HCT116 (cell line): ENCODE results near the gene DNPH1. TPM values are rescaled to one million over a fixed set of nuclear protein-coding genes. Genes with fewer than 3 reads are reported as not detected.

Experiments used
- ATAC-seq: fragments of 200-7000 bp; cut with Tn5 transposase; 2 replicates; pipeline ENCODE4 v1.9.1; 2020; ENCODE audit warnings: mild to moderate bottlenecking, moderate library complexity
- BruUV-seq: library from RNA; stranded (reverse); fragments of 400-500 nt; replicated peaks from 2 replicates; lab custom pipeline; 2021; lab: Mats Ljungman, UMichigan
- CTCF ChIA-PET: fragments of 300-600 bp; sonication (Branson Sonifier 250); formaldehyde crosslinking; loops from one replicate; lab custom pipeline; 2021; ENCODE audit warnings: antibody characterized with exemption; lab: Charles Lee
- POLR2A ChIA-PET: fragments of 300-600, 350-600 bp; sonication (Branson Sonifier 250); formaldehyde crosslinking; loops from one replicate; lab custom pipeline; 2021; ENCODE audit warnings: antibody characterized with exemption; lab: Charles Lee
- RAD21 ChIA-PET, 2 experiments: fragments of 300-600 bp; sonication (Branson Sonifier 250); formaldehyde crosslinking; loops; one replicate each; lab custom pipeline; 2023; ENCODE audit warnings: low total read pairs in 2 of 2; ENCODE audit not compliant: uncharacterized antibody in 2 of 2, unreplicated experiment in 2 of 2, low non-redundant PET in 1 of 2; lab: Charles Lee
- DNase-seq: peaks from one replicate; pipeline ENCODE4 v3.0.0-alpha.2; 2010; ENCODE audit warnings: low read depth, low spot score
- H2AFZ ChIP-seq: fragments of 200-600 bp; shearing (Covaris generic), sonication (generic); 2 replicates; pipeline ENCODE4 v1.6.1; 2017; ENCODE audit warnings: low read depth, mixed run types, mixed read lengths, antibody characterized with exemption, low read length; ENCODE audit not compliant: poor library complexity, severe bottlenecking
- H3K27ac ChIP-seq: 2 replicates; pipeline ENCODE4 v1.5.1; 2012; ENCODE audit warnings: low read depth, low read length
- H3K27me3 ChIP-seq: fragments of 200-600 bp; sonication (generic); 2 replicates; pipeline ENCODE4 v1.6.1; 2016; ENCODE audit warnings: mixed run types, low read length, mixed read lengths; ENCODE audit not compliant: insufficient read depth
- H3K36me3 ChIP-seq, 2 experiments: fragments of 200-500 bp in 1 of 2; fragments of 200-600 bp in 1 of 2; sonication (Bioruptor generic) in 1 of 2; sonication (generic) in 1 of 2; 2 replicates each; pipeline versions ENCODE4 v1.5.1 to v1.6.1; 2014 to 2016; ENCODE audit warnings: low read length in 2 of 2, inconsistent platforms in 1 of 2, mixed read lengths in 1 of 2, mixed run types in 1 of 2; ENCODE audit not compliant: insufficient read depth in 2 of 2, control insufficient read depth in 1 of 2
- H3K4me1 ChIP-seq, 2 experiments: fragments of 200-600 bp in 1 of 2; sonication (generic) in 1 of 2; 2 replicates each; pipeline versions ENCODE4 v1.5.1 to v1.6.1; 2012 to 2017; ENCODE audit warnings: low read length in 2 of 2, inconsistent platforms in 1 of 2, mild to moderate bottlenecking in 1 of 2, mixed read lengths in 1 of 2, mixed run types in 1 of 2, moderate library complexity in 1 of 2; ENCODE audit not compliant: insufficient read depth in 2 of 2, control insufficient read depth in 1 of 2
- H3K4me2 ChIP-seq: fragments of 200-600 bp; sonication (generic); 2 replicates; pipeline ENCODE4 v1.6.1; 2017; ENCODE audit warnings: mixed run types, low read length, mixed read lengths
- H3K4me3 ChIP-seq, 2 experiments: fragments of 200-600 bp in 1 of 2; sonication (generic) in 1 of 2; replicated peaks in 1 of 2; 2 replicates each; pipeline ENCODE4 v1.5.1; 2011 to 2016; ENCODE audit warnings: low read length in 2 of 2, control low read depth in 1 of 2, low read depth in 1 of 2, mild to moderate bottlenecking in 1 of 2, mixed read lengths in 1 of 2, mixed run types in 1 of 2
- H3K79me2 ChIP-seq: fragments of 200-600 bp; sonication (generic); 2 replicates; pipeline ENCODE4 v1.6.1; 2017; ENCODE audit warnings: mild to moderate bottlenecking, mixed run types, low read length, moderate library complexity, mixed read lengths; ENCODE audit not compliant: insufficient read depth
- H3K9ac ChIP-seq: fragments of 200-600 bp; sonication (generic); 2 replicates; pipeline ENCODE4 v1.6.1; 2016; ENCODE audit warnings: low read length, mixed read lengths
- H3K9me2 ChIP-seq: fragments of 200-600 bp; sonication (generic), shearing (Covaris generic); 2 replicates; pipeline ENCODE4 v1.6.1; 2017; ENCODE audit warnings: mixed run types, mild to moderate bottlenecking, moderate library complexity; ENCODE audit not compliant: insufficient read depth
- H3K9me3 ChIP-seq, 2 experiments: fragments of 200-500 bp in 1 of 2; fragments of 200-600 bp in 1 of 2; sonication (Bioruptor generic) in 1 of 2; sonication (generic) in 1 of 2; 2 replicates each; pipeline ENCODE4 v1.6.1; 2014 to 2017; ENCODE audit warnings: low read length in 2 of 2, mixed read lengths in 2 of 2, inconsistent platforms in 1 of 2, low read depth in 1 of 2, mild to moderate bottlenecking in 1 of 2, mixed run types in 1 of 2, moderate library complexity in 1 of 2; ENCODE audit not compliant: control insufficient read depth in 1 of 2, insufficient read depth in 1 of 2
- H4K20me1 ChIP-seq: fragments of 200-600 bp; sonication (generic), shearing (Covaris generic); 2 replicates; pipeline ENCODE4 v1.6.1; 2017; ENCODE audit warnings: mixed run types, mild to moderate bottlenecking, moderate library complexity; ENCODE audit not compliant: insufficient read depth
- EGR1 ChIP-seq: IDR thresholded peaks from 2 replicates; pipeline ENCODE4 v1.6.1; 2012; ENCODE audit warnings: low read depth
- ELF1 ChIP-seq: IDR thresholded peaks from 2 replicates; pipeline ENCODE4 v1.6.1; 2012; ENCODE audit warnings: low read depth, borderline replicate concordance
- EZH2 ChIP-seq: fragments of 200-600 bp; sonication (generic); IDR thresholded peaks from 2 replicates; pipeline ENCODE4 v1.6.1; 2017; ENCODE audit warnings: antibody characterized with exemption, mixed run types
- EZH2phosphoT487 ChIP-seq: fragments of 200-600 bp; IDR thresholded peaks from 2 replicates; pipeline ENCODE4 v1.6.1; 2018; ENCODE audit warnings: antibody characterized with exemption, borderline replicate concordance
- JUND ChIP-seq: IDR thresholded peaks from 2 replicates; pipeline ENCODE4 v1.6.1; 2012
- POLR2A ChIP-seq: IDR thresholded peaks from 2 replicates; pipeline ENCODE4 v1.7.0; 2011; ENCODE audit warnings: borderline replicate concordance; ENCODE audit not compliant: insufficient read depth, insufficient read length; ENCODE audit errors: extremely low read depth
- POLR2AphosphoS5 ChIP-seq: IDR thresholded peaks from 2 replicates; pipeline ENCODE4 v1.6.1; 2011; ENCODE audit warnings: mild to moderate bottlenecking, low read depth, low read length, moderate library complexity
- RAD21 ChIP-seq: IDR thresholded peaks from 2 replicates; pipeline ENCODE4 v1.6.1; 2012; ENCODE audit warnings: low read depth, mild to moderate bottlenecking
- SIN3A ChIP-seq: IDR thresholded peaks from 2 replicates; pipeline ENCODE4 v1.6.1; 2012; ENCODE audit warnings: low read depth
- SP1 ChIP-seq: IDR thresholded peaks from 2 replicates; pipeline ENCODE4 v1.6.1; 2012; ENCODE audit warnings: low read depth
- ZFX ChIP-seq: fragments of 450-650 bp; IDR thresholded peaks from 2 replicates; pipeline ENCODE4 v1.6.1; 2017
- ZNF274 ChIP-seq: fragments of 200-500 bp; sonication (Bioruptor generic); IDR thresholded peaks from 2 replicates; pipeline ENCODE4 v1.6.1; 2014; ENCODE audit warnings: mild to moderate bottlenecking, low read depth, low read length, inconsistent platforms
- intact Hi-C: fragments of 100-400 bp; cut with micrococcal nuclease; formaldehyde crosslinking; loops from 2 replicates; pipeline ENCODE4 v1.10.0; 2022
- total RNA-seq: library from RNA; stranded (reverse); gene quantifications from one replicate; pipeline ENCODE4 v1.2.1, GENCODE V29; 2021; ENCODE audit not compliant: unreplicated experiment
- TF ChIP-seq, protein P1 (sequence below): IDR thresholded peaks from 2 replicates; pipeline ENCODE4 v1.6.1; 2012
- TF ChIP-seq, protein P2 (sequence below): IDR thresholded peaks from 2 replicates; pipeline ENCODE4 v1.6.1; 2012
- TF ChIP-seq, protein P3 (sequence below), 3 experiments: fragments of 200-600 bp in 1 of 3; sonication (generic) in 1 of 3; IDR thresholded peaks in 2 of 3; conservative IDR thresholded peaks in 1 of 3; 2 replicates each; pipeline ENCODE4 v1.5.1; 2012 to 2017; ENCODE audit warnings: low read depth in 2 of 3, low read length in 2 of 3, antibody characterized with exemption in 1 of 3, borderline replicate concordance in 1 of 3, control low read depth in 1 of 3, mild to moderate bottlenecking in 1 of 3, mixed read lengths in 1 of 3, mixed run types in 1 of 3, moderate library complexity in 1 of 3; ENCODE audit not compliant: insufficient read depth in 1 of 3
- TF ChIP-seq, protein P4 (sequence below): IDR thresholded peaks from 2 replicates; pipeline ENCODE4 v1.6.1; 2011; ENCODE audit warnings: mild to moderate bottlenecking, low read length, moderate library complexity; ENCODE audit not compliant: insufficient replicate concordance; ENCODE audit errors: extremely low read depth

DNPH1 gene
- total RNA-seq, 1 experiment from 2014 or later: 117 TPM

DNA sequence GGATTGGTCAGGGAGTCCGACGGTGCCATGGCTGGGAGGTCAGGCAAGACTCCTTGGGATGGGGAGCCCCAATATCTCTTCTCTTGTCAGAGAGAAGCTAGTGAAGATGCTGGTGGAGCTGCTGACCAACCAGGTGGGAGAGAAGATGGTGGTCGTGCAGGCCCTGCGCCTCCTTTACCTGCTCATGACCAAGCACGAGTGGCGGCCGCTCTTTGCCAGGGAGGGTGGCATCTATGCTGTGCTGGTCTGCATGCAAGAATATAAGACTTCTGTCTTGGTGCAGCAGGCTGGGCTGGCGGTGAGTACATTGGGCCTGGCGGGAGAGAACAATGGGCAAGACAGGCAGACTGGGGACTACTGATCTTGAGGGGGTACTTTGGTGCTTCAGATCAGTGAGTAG lies 36.4 kb downstream of the DNPH1 start:
- H3K79me2 ChIP-seq: no peaks in the 10 kb centered on the region
- DNase-seq (no peak), ATAC-seq (no peak)
- BruUV-seq: no TSS peak
- H3K27ac ChIP-seq: no peak overlapping the region
- no peak overlapping the region for H2AFZ ChIP-seq
- ChIA-PET POLR2A (no interaction called here), CTCF (no interaction called here), RAD21 (no interaction called here)
- intact Hi-C loops: no loop called here
- no peak for TF ChIP-seq EZH2
- TF ChIP-seq, protein P1, sequence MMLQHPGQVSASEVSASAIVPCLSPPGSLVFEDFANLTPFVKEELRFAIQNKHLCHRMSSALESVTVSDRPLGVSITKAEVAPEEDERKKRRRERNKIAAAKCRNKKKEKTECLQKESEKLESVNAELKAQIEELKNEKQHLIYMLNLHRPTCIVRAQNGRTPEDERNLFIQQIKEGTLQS: no peak
- TF ChIP-seq, protein P2, sequence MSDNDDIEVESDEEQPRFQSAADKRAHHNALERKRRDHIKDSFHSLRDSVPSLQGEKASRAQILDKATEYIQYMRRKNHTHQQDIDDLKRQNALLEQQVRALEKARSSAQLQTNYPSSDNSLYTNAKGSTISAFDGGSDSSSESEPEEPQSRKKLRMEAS: no peak
- no peaks in the 10 kb centered on the region for H3K27me3 ChIP-seq
- peaks cover 0 to 7% of the 10 kb centered on the region in 2 experiments; a peak in 2 of 4 replicates for H3K36me3 ChIP-seq
- no peak overlapping the region for H3K4me2 ChIP-seq
- no peak overlapping the region for H3K4me3 ChIP-seq
- no peaks in the 10 kb centered on the region for H4K20me1 ChIP-seq
- no peaks in the 10 kb centered on the region for H3K4me1 ChIP-seq
- no peaks in the 10 kb centered on the region for H3K9me3 ChIP-seq
- H3K9me2 ChIP-seq: no peaks in the 10 kb centered on the region
- no peak overlapping the region for H3K9ac ChIP-seq

DNA sequence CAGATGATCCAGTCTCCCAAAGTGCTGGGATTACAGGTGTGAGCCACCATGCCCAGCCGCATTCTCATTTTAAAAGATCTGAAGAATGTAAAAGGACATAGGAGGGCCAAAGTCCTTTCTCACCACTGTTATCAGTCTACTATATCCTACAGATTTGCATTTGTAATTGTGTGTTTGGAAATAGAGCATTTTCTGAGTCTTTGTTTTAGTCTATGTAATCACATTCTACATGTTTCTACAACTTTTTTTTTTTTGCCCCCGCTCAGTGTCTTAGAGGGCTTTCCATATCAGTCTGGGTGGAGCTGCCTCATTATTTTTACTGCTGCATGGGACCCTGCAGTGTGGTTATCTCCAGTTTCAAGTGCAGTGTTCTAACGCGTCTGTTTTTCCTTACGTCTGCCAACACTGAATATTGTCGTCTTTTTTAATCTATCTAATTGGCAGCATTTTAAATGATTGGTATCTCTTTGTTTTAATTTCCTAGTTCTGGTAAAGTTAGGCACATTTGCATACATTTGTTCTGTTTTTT lies 39.4 kb downstream of the DNPH1 start:
- no peaks in the 10 kb centered on the region for H3K9me3 ChIP-seq
- BruUV-seq: no TSS peak
- H2AFZ ChIP-seq: no peak overlapping the region
- no peaks in the 10 kb centered on the region for H3K79me2 ChIP-seq
- RAD21 ChIA-PET: no interaction called here
- ATAC-seq (no peak), DNase-seq (no peak)
- CTCF ChIA-PET: no interaction called here
- H3K27ac ChIP-seq: no peak overlapping the region
- no peak overlapping the region for H3K9ac ChIP-seq
- H3K4me3 ChIP-seq: no peak overlapping the region
- no peaks in the 10 kb centered on the region for H3K27me3 ChIP-seq
- no peaks in the 10 kb centered on the region for H3K9me2 ChIP-seq
- POLR2A ChIA-PET: no interaction called here
- H3K4me2 ChIP-seq: no peak overlapping the region
- H3K36me3 ChIP-seq: peaks cover 0 to 7% of the 10 kb centered on the region in 2 experiments; a peak in 2 of 4 replicates
- intact Hi-C loops: no loop called here
- H3K4me1 ChIP-seq: no peaks in the 10 kb centered on the region
- no peaks in the 10 kb centered on the region for H4K20me1 ChIP-seq
- TF ChIP-seq, protein P1: no peak
- TF ChIP-seq POLR2AphosphoS5: no peak
- TF ChIP-seq ELF1: no peak
- no peak for TF ChIP-seq SP1
- no peak for TF ChIP-seq EGR1
- TF ChIP-seq RAD21: no peak
- TF ChIP-seq, protein P3, sequence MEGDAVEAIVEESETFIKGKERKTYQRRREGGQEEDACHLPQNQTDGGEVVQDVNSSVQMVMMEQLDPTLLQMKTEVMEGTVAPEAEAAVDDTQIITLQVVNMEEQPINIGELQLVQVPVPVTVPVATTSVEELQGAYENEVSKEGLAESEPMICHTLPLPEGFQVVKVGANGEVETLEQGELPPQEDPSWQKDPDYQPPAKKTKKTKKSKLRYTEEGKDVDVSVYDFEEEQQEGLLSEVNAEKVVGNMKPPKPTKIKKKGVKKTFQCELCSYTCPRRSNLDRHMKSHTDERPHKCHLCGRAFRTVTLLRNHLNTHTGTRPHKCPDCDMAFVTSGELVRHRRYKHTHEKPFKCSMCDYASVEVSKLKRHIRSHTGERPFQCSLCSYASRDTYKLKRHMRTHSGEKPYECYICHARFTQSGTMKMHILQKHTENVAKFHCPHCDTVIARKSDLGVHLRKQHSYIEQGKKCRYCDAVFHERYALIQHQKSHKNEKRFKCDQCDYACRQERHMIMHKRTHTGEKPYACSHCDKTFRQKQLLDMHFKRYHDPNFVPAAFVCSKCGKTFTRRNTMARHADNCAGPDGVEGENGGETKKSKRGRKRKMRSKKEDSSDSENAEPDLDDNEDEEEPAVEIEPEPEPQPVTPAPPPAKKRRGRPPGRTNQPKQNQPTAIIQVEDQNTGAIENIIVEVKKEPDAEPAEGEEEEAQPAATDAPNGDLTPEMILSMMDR (IDR thresholded peaks at IDR 0.05 in 2 of 3, conservative IDR thresholded peaks at IDR 0.05 in 1 of 3; ENCODE audit: borderline replicate concordance in 1 of 3, insufficient read depth in 1 of 3, low read depth in 2 of 3, low read length in 2 of 3): no peak
- no peak for TF ChIP-seq JUND
- no peak for TF ChIP-seq SIN3A
- no peak for TF ChIP-seq ZFX
- TF ChIP-seq POLR2A: no peak
- TF ChIP-seq ZNF274: no peak
- TF ChIP-seq, protein P4, sequence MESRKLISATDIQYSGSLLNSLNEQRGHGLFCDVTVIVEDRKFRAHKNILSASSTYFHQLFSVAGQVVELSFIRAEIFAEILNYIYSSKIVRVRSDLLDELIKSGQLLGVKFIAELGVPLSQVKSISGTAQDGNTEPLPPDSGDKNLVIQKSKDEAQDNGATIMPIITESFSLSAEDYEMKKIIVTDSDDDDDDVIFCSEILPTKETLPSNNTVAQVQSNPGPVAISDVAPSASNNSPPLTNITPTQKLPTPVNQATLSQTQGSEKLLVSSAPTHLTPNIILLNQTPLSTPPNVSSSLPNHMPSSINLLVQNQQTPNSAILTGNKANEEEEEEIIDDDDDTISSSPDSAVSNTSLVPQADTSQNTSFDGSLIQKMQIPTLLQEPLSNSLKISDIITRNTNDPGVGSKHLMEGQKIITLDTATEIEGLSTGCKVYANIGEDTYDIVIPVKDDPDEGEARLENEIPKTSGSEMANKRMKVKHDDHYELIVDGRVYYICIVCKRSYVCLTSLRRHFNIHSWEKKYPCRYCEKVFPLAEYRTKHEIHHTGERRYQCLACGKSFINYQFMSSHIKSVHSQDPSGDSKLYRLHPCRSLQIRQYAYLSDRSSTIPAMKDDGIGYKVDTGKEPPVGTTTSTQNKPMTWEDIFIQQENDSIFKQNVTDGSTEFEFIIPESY: no peak
- TF ChIP-seq, protein P2: no peak
- TF ChIP-seq EZH2phosphoT487: no peak
- no peak for TF ChIP-seq EZH2
